Measurements from ENCODE around the gene LGALS12.

LGALS12 gene

GRCh38 chr11:63476618-63477017 lies 29.3 kb upstream of the LGALS12 start:
- H3K4me3 ChIP-seq = no peak overlapping the region
- no peaks in the 10 kb centered on the region for H3K36me3 ChIP-seq
- no peaks in the 10 kb centered on the region for H3K27me3 ChIP-seq
- H3K27ac ChIP-seq = no peak overlapping the region
- intact Hi-C loops (cut with DNase I; ENCODE audit: low total_unique reads) = loop anchor here (5.0 kb wide), 1 partner anchor 161 kb away; no protein-coding TSS in a partner anchor
- peaks cover 0 to 8% (median 0%) of the 10 kb centered on the region in 4 donors for H3K4me1 ChIP-seq
- TF ChIP-seq CTCF (IDR thresholded peaks at IDR 0.05) = no peak
- H3K9me3 ChIP-seq = peaks cover 0 to 7% (median 5%) of the 10 kb centered on the region in 3 donors
- DNase-seq = no peak

- Histone ChIP-seq H3K36me3 (no peaks in the 10 kb centered on the region), H3K4me1 (peaks cover 0 to 8% (median 0%) of the 10 kb centered on the region in 4 donors), H3K9me3 (peaks cover 0 to 7% (median 5%) of the 10 kb centered on the region in 3 donors), H3K27ac (peak overlapping the region in 1 of 2 donors; percentile 4), H3K27me3 (no peaks in the 10 kb centered on the region), H3K4me3 (no peak overlapping the region)
- DNase-seq = peak in 1 of 2 donors; percentile 31
- intact Hi-C loops (cut with DNase I; ENCODE audit: low total_unique reads) = loop anchor here (5.0 kb wide), 1 partner anchor 158 kb away; no protein-coding TSS in a partner anchor
- peak; percentile 83 to 92 for TF ChIP-seq CTCF (IDR thresholded peaks at IDR 0.05)
These were observed 27.0 kb upstream of the LGALS12 start for GRCh38 chr11:63478896-63479295.

GRCh38 chr11:63480039-63480438 lies 25.8 kb upstream of the LGALS12 start:
- Histone ChIP-seq H3K9me3 (peaks cover 0 to 9% (median 7%) of the 10 kb centered on the region in 3 donors), H3K27ac (no peak overlapping the region), H3K4me1 (peaks cover 0 to 8% (median 0%) of the 10 kb centered on the region in 4 donors), H3K36me3 (no peaks in the 10 kb centered on the region), H3K4me3 (no peak overlapping the region), H3K27me3 (no peaks in the 10 kb centered on the region)
- no peak for TF ChIP-seq CTCF (IDR thresholded peaks at IDR 0.05)
- DNase-seq = no peak
- intact Hi-C loops (cut with DNase I; ENCODE audit: low total_unique reads) = loop anchor here (5.0 kb wide), 1 partner anchor 257 kb away; no protein-coding TSS in a partner anchor

GRCh38 chr11:63485777-63486176 lies 20.1 kb upstream of the LGALS12 start:
- H3K27me3 ChIP-seq = no peaks in the 10 kb centered on the region
- intact Hi-C loops (cut with DNase I; ENCODE audit: low total_unique reads) = no loop called here
- peaks cover 0 to 13% (median 12%) of the 10 kb centered on the region in 3 donors for H3K9me3 ChIP-seq
- peaks cover 0 to 4% (median 0%) of the 10 kb centered on the region in 4 donors for H3K4me1 ChIP-seq
- no peak overlapping the region for H3K4me3 ChIP-seq
- H3K36me3 ChIP-seq = no peaks in the 10 kb centered on the region
- no peak overlapping the region for H3K27ac ChIP-seq
- TF ChIP-seq CTCF (IDR thresholded peaks at IDR 0.05) = no peak
- no peak for DNase-seq

GRCh38 chr11:63488789-63489188 lies 17.1 kb upstream of the LGALS12 start:
- TF ChIP-seq CTCF (IDR thresholded peaks at IDR 0.05) = no peak
- no peak overlapping the region for H3K27ac ChIP-seq
- H3K4me1 ChIP-seq = peaks cover 0 to 15% (median 8%) of the 10 kb centered on the region in 4 donors
- DNase-seq = no peak
- H3K4me3 ChIP-seq = no peak overlapping the region
- H3K27me3 ChIP-seq = no peaks in the 10 kb centered on the region
- intact Hi-C loops (cut with DNase I; ENCODE audit: low total_unique reads) = no loop called here
- no peaks in the 10 kb centered on the region for H3K36me3 ChIP-seq
- peaks cover 0 to 13% (median 12%) of the 10 kb centered on the region in 3 donors for H3K9me3 ChIP-seq
